H1 (cell line): ENCODE data around the gene BTD. TPM values are rescaled to one million over a fixed set of nuclear protein-coding genes. Genes with fewer than 3 reads are reported as not detected.

Experiments
- CTCF ChIA-PET: fragments of 300-600 bp; sonication (Branson Sonifier 250); formaldehyde crosslinking; loops from one replicate; lab custom pipeline; 2021; ENCODE audit not compliant: partially characterized antibody; lab: Charles Lee
- POLR2A ChIA-PET: fragments of 300-600 bp; sonication (Branson Sonifier 250); formaldehyde crosslinking; loops from one replicate; lab custom pipeline; 2021; ENCODE audit warnings: inconsistent platforms; ENCODE audit not compliant: partially characterized antibody; lab: Charles Lee
- DNase-seq, 2 experiments: peaks; one replicate each; pipeline versions ENCODE4 v3.0.0 to v3.0.0-alpha.2; 2010 to 2022; ENCODE audit warnings: low spot score in 2 of 2, low read depth in 1 of 2, mixed read lengths in 1 of 2
- FAIRE-seq: peaks from 2 replicates; lab custom pipeline; 2011; peaks lifted over from hg19 to GRCh38; lab: Jason Lieb, UNC
- H2AFZ ChIP-seq: 2 replicates; pipeline ENCODE4 v1.8.1; 2012; ENCODE audit warnings: low read length, inconsistent platforms
- H2AK5ac ChIP-seq: 2 replicates; pipeline ENCODE4 v1.6.1; 2013; ENCODE audit warnings: low read depth, low read length
- H2BK120ac ChIP-seq: replicated peaks from 2 replicates; pipeline ENCODE3; 2013; ENCODE audit warnings: low read depth, low read length, inconsistent platforms
- H2BK12ac ChIP-seq: 2 replicates; pipeline ENCODE4 v1.6.1; 2013; ENCODE audit warnings: low read depth, low read length
- H2BK15ac ChIP-seq: 2 replicates; pipeline ENCODE4 v1.6.1; 2013; ENCODE audit warnings: low read length
- H2BK20ac ChIP-seq: 2 replicates; pipeline ENCODE4 v1.6.1; 2013; ENCODE audit warnings: low read length
- H2BK5ac ChIP-seq: 2 replicates; pipeline ENCODE4 v1.6.1; 2013; ENCODE audit warnings: low read depth, low read length
- H3K14ac ChIP-seq: 2 replicates; pipeline ENCODE4 v1.6.1; 2013; ENCODE audit warnings: inconsistent platforms; ENCODE audit not compliant: insufficient read length
- H3K18ac ChIP-seq: 2 replicates; pipeline ENCODE4 v1.6.1; 2013; ENCODE audit warnings: low read length; ENCODE audit errors: extremely low read depth
- H3K23ac ChIP-seq: 2 replicates; pipeline ENCODE4 v1.6.1; 2013; ENCODE audit warnings: inconsistent platforms; ENCODE audit not compliant: insufficient read length
- H3K23me2 ChIP-seq: 2 replicates; pipeline ENCODE4 v1.6.1; 2013; ENCODE audit warnings: low read depth, low read length
- H3K27ac ChIP-seq: 2 replicates; pipeline ENCODE4 v1.6.1; 2011; ENCODE audit warnings: low read depth, low read length, inconsistent platforms
- H3K27me3 ChIP-seq, 4 experiments: replicated peaks in 1 of 4; 1 replicate in 1 of 4; 2 replicates in 3 of 4; pipeline versions ENCODE4 v1.6.1 to v1.8.1; 2011 to 2013; ENCODE audit warnings: low read length in 3 of 4, mild to moderate bottlenecking in 3 of 4, inconsistent platforms in 2 of 4, mixed read lengths in 2 of 4, moderate library complexity in 1 of 4; ENCODE audit not compliant: control insufficient read depth in 3 of 4, insufficient read depth in 3 of 4; ENCODE audit errors: extremely low read depth in 1 of 4
- H3K36me3 ChIP-seq, 4 experiments: 2 replicates each; pipeline versions ENCODE4 v1.6.1 to v1.8.1; 2011 to 2013; ENCODE audit warnings: mild to moderate bottlenecking in 4 of 4, low read length in 3 of 4, moderate library complexity in 2 of 4, control low read depth in 1 of 4, inconsistent platforms in 1 of 4; ENCODE audit not compliant: insufficient read depth in 4 of 4, control insufficient read depth in 2 of 4
- H3K4ac ChIP-seq: replicated peaks from 2 replicates; pipeline ENCODE3; 2013; ENCODE audit warnings: low read length, low read depth, mixed read lengths, inconsistent platforms; ENCODE audit not compliant: insufficient read length
- H3K4me1 ChIP-seq, 4 experiments: replicated peaks in 1 of 4; 1 replicate in 1 of 4; 2 replicates in 3 of 4; pipeline versions ENCODE4 v1.6.1 to v1.8.1; 2011 to 2013; ENCODE audit warnings: low read length in 3 of 4, inconsistent platforms in 2 of 4, mixed read lengths in 1 of 4; ENCODE audit not compliant: insufficient read depth in 4 of 4, control insufficient read depth in 3 of 4
- H3K4me2 ChIP-seq, 2 experiments: 2 replicates each; pipeline versions ENCODE4 v1.6.1 to v1.8.1; 2011 to 2013; ENCODE audit warnings: low read depth in 2 of 2, low read length in 2 of 2, control low read depth in 1 of 2, inconsistent platforms in 1 of 2, mild to moderate bottlenecking in 1 of 2; ENCODE audit not compliant: insufficient read depth in 1 of 2
- H3K4me3 ChIP-seq, 4 experiments: fragments of 200-600, 300-600 bp in 1 of 4; sonication (generic), shearing (Covaris generic), sonication (Bioruptor Twin) in 1 of 4; 2 replicates each; pipeline versions ENCODE4 v1.5.1 to v1.8.1; 2011 to 2016; ENCODE audit warnings: low read length in 4 of 4, low read depth in 3 of 4, control low read depth in 2 of 4, inconsistent platforms in 2 of 4, mild to moderate bottlenecking in 2 of 4, mixed read lengths in 1 of 4, moderate library complexity in 1 of 4; ENCODE audit not compliant: insufficient read depth in 2 of 4; ENCODE audit errors: extremely low read depth in 1 of 4
- H3K56ac ChIP-seq: replicated peaks from 2 replicates; pipeline ENCODE3; 2013; ENCODE audit warnings: low read depth, mild to moderate bottlenecking, mixed read lengths, low read length, inconsistent platforms; ENCODE audit not compliant: insufficient read length
- H3K79me1 ChIP-seq: 2 replicates; pipeline ENCODE4 v1.6.1; 2013; ENCODE audit warnings: low read depth, low read length, control low read depth
- H3K79me2 ChIP-seq, 2 experiments: 2 replicates each; pipeline versions ENCODE4 v1.6.1 to v1.8.1; 2012 to 2013; ENCODE audit warnings: low read length in 2 of 2, mild to moderate bottlenecking in 2 of 2, inconsistent platforms in 1 of 2; ENCODE audit not compliant: insufficient read depth in 2 of 2, control insufficient read depth in 1 of 2
- H3K9ac ChIP-seq, 4 experiments: replicated peaks in 1 of 4; 1 replicate in 1 of 4; 2 replicates in 3 of 4; pipeline versions ENCODE4 v1.6.1 to v1.8.1; 2011 to 2013; ENCODE audit warnings: low read depth in 3 of 4, low read length in 3 of 4, control low read depth in 2 of 4, mild to moderate bottlenecking in 2 of 4, moderate library complexity in 2 of 4, inconsistent platforms in 1 of 4; ENCODE audit errors: extremely low read depth in 1 of 4
- H3K9me3 ChIP-seq, 2 experiments: 2 replicates each; pipeline versions ENCODE4 v1.6.1 to v1.8.1; 2012 to 2013; ENCODE audit warnings: mild to moderate bottlenecking in 2 of 2, moderate library complexity in 2 of 2, control low read depth in 1 of 2, inconsistent platforms in 1 of 2, low read depth in 1 of 2, low read length in 1 of 2, mixed read lengths in 1 of 2; ENCODE audit not compliant: insufficient read depth in 2 of 2
- H4K20me1 ChIP-seq, 2 experiments: replicated peaks in 1 of 2; 2 replicates each; pipeline versions ENCODE3 to v1.8.1; 2011 to 2013; ENCODE audit warnings: inconsistent platforms in 2 of 2, low read length in 2 of 2, mild to moderate bottlenecking in 1 of 2; ENCODE audit not compliant: insufficient read depth in 2 of 2, control insufficient read depth in 1 of 2
- H4K5ac ChIP-seq: 2 replicates; pipeline ENCODE4 v1.6.1; 2013; ENCODE audit warnings: low read length, low read depth, mixed read lengths, inconsistent platforms; ENCODE audit not compliant: insufficient read length
- H4K8ac ChIP-seq: 2 replicates; pipeline ENCODE4 v1.8.0; 2013; ENCODE audit warnings: mild to moderate bottlenecking, moderate library complexity, low read length, inconsistent platforms; ENCODE audit not compliant: insufficient read depth; ENCODE audit errors: extremely low read depth
- H4K91ac ChIP-seq: replicated peaks from 2 replicates; pipeline ENCODE3; 2013; ENCODE audit warnings: low read length, mixed read lengths, inconsistent platforms; ENCODE audit not compliant: insufficient read length
- POU5F1 ChIP-seq: IDR thresholded peaks from 2 replicates; pipeline ENCODE4 v1.6.1; 2011; ENCODE audit warnings: low read depth, mild to moderate bottlenecking, low read length, moderate library complexity
- RAD21 ChIP-seq, 2 experiments: IDR thresholded peaks in 1 of 2; conservative IDR thresholded peaks in 1 of 2; 2 replicates each; pipeline ENCODE4 v1.6.1; 2011; ENCODE audit warnings: low read depth in 2 of 2, low read length in 2 of 2, improper control_type of control experiment in 1 of 2, inconsistent platforms in 1 of 2, mild to moderate bottlenecking in 1 of 2, moderate library complexity in 1 of 2
- SP4 ChIP-seq: IDR thresholded peaks from 2 replicates; pipeline ENCODE4 v1.6.1; 2012; ENCODE audit warnings: low read length, inconsistent platforms
- WGBS, 2 experiments: shearing (Covaris generic) in 1 of 2; methylation state at CpG; one replicate each; pipeline versions ENCODE4 v1.1.6 to v1.1.7; 2013 to 2015; ENCODE audit warnings: low lambda C conversion rate in 2 of 2, mixed read lengths in 2 of 2, inconsistent platforms in 1 of 2, low coverage in 1 of 2, missing lambda C conversion rate in 1 of 2; ENCODE audit not compliant: insufficient replicate concordance in 2 of 2, insufficient coverage in 1 of 2, insufficient read length in 1 of 2; ENCODE audit errors: extremely low coverage in 1 of 2, missing lambda C conversion rate in 1 of 2; 5-methylcytosine and 5-hydroxymethylcytosine counted together
- polyA plus RNA-seq, 7 experiments: library from polyadenylated mRNA; depleted of rRNA in 3 of 7; stranded (reverse) in 5 of 7; unstranded in 2 of 7; fragments of >200 nt in 5 of 7; fragments of 200-250 nt in 2 of 7; gene quantifications; 1 replicate in 5 of 7; 2 replicates in 1 of 7; 4 replicates in 1 of 7; pipeline versions ENCODE4 v1.2.1 to v1.2.3, GENCODE V29; 2011 to 2013; ENCODE audit warnings: missing spikeins in 2 of 7, mixed read lengths in 2 of 7
- total RNA-seq: library from RNA; stranded (reverse); fragmentation: NEBNext Ultra II Directional; extraction: Animal tissue kit (Norgen Biotek cat#: 25700); gene quantifications from 2 replicates; pipeline ENCODE4 v1.2.1, GENCODE V29; 2021

The BTD gene
- total and polyA plus RNA-seq, 2 of the 8 experiments (the other 6 are each of a cell fraction or from before 2014, with no cell fraction given) = 21.8 to 36.7 TPM

DNA sequence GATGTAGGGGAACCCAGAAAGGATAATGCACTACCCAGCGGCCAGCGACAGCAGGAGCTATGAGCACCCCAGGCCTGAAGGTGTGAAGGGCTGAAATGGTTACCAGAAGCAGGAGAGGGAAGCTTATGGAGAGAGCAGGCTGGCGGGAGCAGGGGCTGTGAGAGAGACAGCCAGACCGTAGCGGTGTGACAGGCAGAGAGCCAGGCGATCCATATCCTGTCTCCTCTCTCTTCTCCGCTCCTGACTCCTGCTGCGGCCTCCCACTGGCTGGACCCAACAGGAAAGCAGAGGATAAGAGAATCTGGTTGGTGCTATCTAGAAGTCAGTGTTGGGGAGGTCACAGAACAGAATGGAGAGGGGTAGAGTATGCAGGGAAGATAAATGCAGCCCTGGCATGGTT, 49.9 kb downstream of the BTD start:
- Histone ChIP-seq H4K8ac (no peak overlapping the region), H3K4me3 (no peak overlapping the region), H3K4me1 (peaks cover 0 to 9% (median 5%) of the 10 kb centered on the region in 4 experiments; a peak in 4 of 7 replicates), H3K4me2 (no peak overlapping the region), H2BK15ac (no peak overlapping the region), H3K4ac (no peak overlapping the region), H3K18ac (no peak overlapping the region), H2BK5ac (no peak overlapping the region), H2AK5ac (no peak overlapping the region), H2BK12ac (no peak overlapping the region), H2BK120ac (no peak overlapping the region), H3K23me2 (no peaks in the 10 kb centered on the region), H3K79me2 (no peaks in the 10 kb centered on the region), H3K56ac (no peak overlapping the region), H2AFZ (no peak overlapping the region), H3K14ac (no peak overlapping the region), H3K9ac (no peak overlapping the region), H4K5ac (no peak overlapping the region), H3K9me3 (no peaks in the 10 kb centered on the region), H2BK20ac (no peak overlapping the region), H3K27me3 (no peaks in the 10 kb centered on the region; a peak in 1 of 7 replicates), H4K91ac (no peak overlapping the region), H3K27ac (no peak overlapping the region), H4K20me1 (no peaks in the 10 kb centered on the region), H3K79me1 (no peaks in the 10 kb centered on the region), H3K23ac (no peak overlapping the region), H3K36me3 (no peaks in the 10 kb centered on the region)
- CTCF ChIA-PET = interaction anchor here (1.0 to 1.6 kb wide), 2 partner anchors 10 to 61 kb away, joined by 3 to 5 read pairs; no protein-coding TSS in a partner anchor
- TF ChIP-seq RAD21 (IDR thresholded peaks at IDR 0.05 in 1 of 2, conservative IDR thresholded peaks at IDR 0.05 in 1 of 2; ENCODE audit: low read depth in 2 of 2, low read length in 2 of 2) (no peak), POU5F1 (no peak), SP4 (no peak)
- no peak for FAIRE-seq
- DNase-seq = no peak
- POLR2A ChIA-PET = interaction anchor here (1.0 to 2.6 kb wide), 3 partner anchors 9 to 18 kb away, joined by 3 to 7 read pairs (median 5); no protein-coding TSS in a partner anchor
- WGBS, 2 experiments = 83% methylated on average over 8 of the region's 8 CpGs; no CpG with 5 or more reads in 1 of the 2 experiments
